Esophagus muscularis mucosa (tissue), 4 donors: ENCODE results near the gene CAMTA1. TPM values are rescaled to one million over a fixed set of nuclear protein-coding genes. Genes with fewer than 3 reads are reported as not detected.

ENCODE experiments used
- DNase-seq: peaks from one replicate; pipeline ENCODE4 v3.0.0-alpha.2; 2017; ENCODE audit errors: extremely low spot score
- H3K27ac ChIP-seq, 4 donors: fragments of 200-600 bp; sonication (generic); replicated peaks in 1 of 4; 1 replicate in 3 of 4; 2 replicates in 1 of 4; pipeline ENCODE4 v1.5.1; 2016 to 2019; ENCODE audit warnings: mild to moderate bottlenecking in 1 of 4
- H3K27me3 ChIP-seq, 4 donors: fragments of 200-600 bp; sonication (generic); one replicate each; pipeline versions ENCODE4 v1.5.1 to v1.6.0; 2016 to 2019
- H3K36me3 ChIP-seq, 4 donors: fragments of 200-600 bp; sonication (generic); one replicate each; pipeline ENCODE4 v1.5.1; 2016 to 2019
- H3K4me1 ChIP-seq, 4 donors: fragments of 200-600 bp; sonication (generic); one replicate each; pipeline ENCODE4 v1.5.1; 2016 to 2019
- H3K4me3 ChIP-seq, 4 donors: fragments of 200-600 bp; sonication (generic); 1 replicate in 2 of 4; 2 replicates in 2 of 4; pipeline ENCODE4 v1.5.1; 2016 to 2019; ENCODE audit warnings: mild to moderate bottlenecking in 4 of 4, moderate library complexity in 1 of 4
- H3K9me3 ChIP-seq, 4 donors: fragments of 200-600 bp; sonication (generic); 1 replicate in 3 of 4; 2 replicates in 1 of 4; pipeline ENCODE4 v1.5.1; 2016 to 2019
- CTCF ChIP-seq, 3 experiments: fragments of 200-600 bp in 2 of 3; fragments of 450-650 bp in 1 of 3; sonication (generic) in 2 of 3; IDR thresholded peaks; one replicate each; pipeline ENCODE4 v1.5.1; 2017 to 2019; ENCODE audit warnings: antibody characterized with exemption in 3 of 3, mild to moderate bottlenecking in 2 of 3, moderate library complexity in 1 of 3
- EP300 ChIP-seq: sonication (generic); formaldehyde crosslinking; IDR thresholded peaks from one replicate; pipeline ENCODE4 v1.6.1; 2017; ENCODE audit warnings: antibody characterized with exemption
- POLR2A ChIP-seq: fragments of 450-650 bp; IDR thresholded peaks from one replicate; pipeline ENCODE4 v1.6.1; 2017; ENCODE audit warnings: antibody characterized with exemption, moderate library complexity, mild to moderate bottlenecking, low read depth
- POLR2AphosphoS5 ChIP-seq, 2 donors: sonication (generic); formaldehyde crosslinking; IDR thresholded peaks; one replicate each; pipeline ENCODE4 v1.6.1; 2017; ENCODE audit warnings: antibody characterized with exemption in 2 of 2
- WGBS: methylation state at CpG from one replicate; pipeline ENCODE4 v1.1.5; 2018; 5-methylcytosine and 5-hydroxymethylcytosine counted together
- intact Hi-C: fragments of 100-400 bp; cut with DNase I; formaldehyde crosslinking; loops from one replicate; pipeline ENCODE4 v1.15.1; 2023
- total RNA-seq, 4 donors: library from RNA; depleted of rRNA; stranded (reverse); fragments of >200 nt; gene quantifications; one replicate each; pipeline versions ENCODE4 v1.1.0 to v1.2.1, GENCODE V29; 2016

Gene CAMTA1
- total RNA-seq, 4 donors from 2014 or later, result 109 to 226 (median 139) TPM

DNA sequence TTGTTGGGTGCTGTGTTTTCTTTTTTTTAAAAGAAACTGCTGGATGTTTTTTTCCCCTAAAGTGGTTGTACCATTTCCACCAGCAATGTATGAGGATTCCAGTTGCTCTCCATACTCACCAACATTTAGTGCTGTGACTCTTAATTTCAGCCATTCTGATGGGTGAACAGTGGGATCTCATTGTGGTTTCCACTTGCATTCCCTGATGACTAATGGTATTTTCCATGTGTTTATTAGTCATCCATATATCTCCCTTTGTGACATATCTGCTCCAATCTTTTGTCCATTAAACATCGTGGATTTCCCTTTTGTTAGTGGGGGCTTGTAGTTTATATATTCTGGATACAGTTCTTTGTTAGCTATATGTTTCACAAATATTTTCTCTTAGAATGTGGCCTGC is 206.0 kb downstream of the CAMTA1 start:
- H3K27ac ChIP-seq, result no peak overlapping the region
- no peak overlapping the region for H3K4me3 ChIP-seq
- no peaks in the 10 kb centered on the region for H3K4me1 ChIP-seq
- H3K27me3 ChIP-seq, result peaks cover 0 to 15% (median 0%) of the 10 kb centered on the region in 4 donors
- no peak for DNase-seq
- WGBS, result 65% methylated on average over 1 of the region's 1 CpG
- TF ChIP-seq EP300 (no peak), POLR2A (no peak), POLR2AphosphoS5 (IDR thresholded peaks at IDR 0.05) (no peak), CTCF (IDR thresholded peaks at IDR 0.05) (no peak)
- peaks cover 0 to 5% (median 2%) of the 10 kb centered on the region in 4 donors for H3K9me3 ChIP-seq
- intact Hi-C loops, result no loop called here
- no peaks in the 10 kb centered on the region for H3K36me3 ChIP-seq

DNA sequence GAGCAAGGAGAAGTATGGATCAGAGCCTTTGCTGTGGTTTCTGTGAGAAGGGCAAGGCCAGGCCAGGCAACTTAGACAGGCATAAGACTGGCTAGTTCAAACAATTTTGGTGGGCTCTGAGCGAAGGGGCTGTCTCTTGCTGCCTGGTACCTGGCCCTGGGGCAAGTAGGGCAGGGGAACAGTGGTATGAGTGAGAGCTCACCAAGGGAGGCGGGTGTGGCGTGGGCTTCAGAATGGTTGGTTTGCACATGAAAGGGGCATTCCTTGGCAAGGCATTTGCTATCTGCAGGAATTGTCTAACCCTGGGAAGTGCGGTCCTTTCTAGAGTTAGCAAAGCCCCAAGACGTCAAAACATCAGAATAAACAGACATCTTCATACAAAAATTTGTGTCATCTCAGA is 210.5 kb downstream of the CAMTA1 start:
- Histone ChIP-seq H3K9me3 (peaks cover 0 to 5% (median 0%) of the 10 kb centered on the region in 4 donors), H3K36me3 (no peaks in the 10 kb centered on the region), H3K27me3 (peaks cover 0 to 13% (median 0%) of the 10 kb centered on the region in 4 donors), H3K4me3 (no peak overlapping the region), H3K4me1 (no peaks in the 10 kb centered on the region), H3K27ac (no peak overlapping the region)
- no peak for TF ChIP-seq EP300
- no peak for TF ChIP-seq POLR2AphosphoS5 (IDR thresholded peaks at IDR 0.05)
- TF ChIP-seq CTCF (IDR thresholded peaks at IDR 0.05), result no peak
- no peak for TF ChIP-seq POLR2A
- WGBS, result 87% methylated on average over 5 of the region's 5 CpGs
- DNase-seq, result no peak
- intact Hi-C loops, result no loop called here

DNA sequence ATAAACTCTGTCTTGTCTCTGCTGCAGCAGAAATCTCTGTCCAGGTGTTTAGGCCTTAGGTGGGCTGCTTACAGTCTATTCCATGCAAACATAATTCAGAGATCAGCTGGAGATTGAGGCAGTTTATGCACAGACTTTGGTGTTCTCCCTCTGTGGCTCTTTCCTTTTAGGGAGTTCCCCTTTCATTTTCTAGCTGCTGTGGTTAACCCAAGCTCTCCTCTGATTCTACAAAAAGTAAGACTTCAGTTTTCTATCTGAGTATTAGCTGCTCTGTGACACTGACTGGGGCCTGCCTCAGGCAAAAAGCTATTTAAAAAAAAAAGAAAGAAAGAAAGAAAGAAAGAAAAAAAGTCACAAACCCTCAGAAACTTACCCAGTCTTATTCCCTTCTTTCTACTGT is 211.1 kb downstream of the CAMTA1 start:
- no peak overlapping the region for H3K27ac ChIP-seq
- DNase-seq, result no peak
- peaks cover 0 to 5% (median 0%) of the 10 kb centered on the region in 4 donors for H3K9me3 ChIP-seq
- no peaks in the 10 kb centered on the region for H3K4me1 ChIP-seq
- TF ChIP-seq POLR2A (no peak), CTCF (IDR thresholded peaks at IDR 0.05) (no peak), EP300 (no peak), POLR2AphosphoS5 (IDR thresholded peaks at IDR 0.05) (no peak)
- intact Hi-C loops, result no loop called here
- H3K4me3 ChIP-seq, result no peak overlapping the region
- H3K27me3 ChIP-seq, result peaks cover 0 to 13% (median 0%) of the 10 kb centered on the region in 4 donors
- no peaks in the 10 kb centered on the region for H3K36me3 ChIP-seq

DNA sequence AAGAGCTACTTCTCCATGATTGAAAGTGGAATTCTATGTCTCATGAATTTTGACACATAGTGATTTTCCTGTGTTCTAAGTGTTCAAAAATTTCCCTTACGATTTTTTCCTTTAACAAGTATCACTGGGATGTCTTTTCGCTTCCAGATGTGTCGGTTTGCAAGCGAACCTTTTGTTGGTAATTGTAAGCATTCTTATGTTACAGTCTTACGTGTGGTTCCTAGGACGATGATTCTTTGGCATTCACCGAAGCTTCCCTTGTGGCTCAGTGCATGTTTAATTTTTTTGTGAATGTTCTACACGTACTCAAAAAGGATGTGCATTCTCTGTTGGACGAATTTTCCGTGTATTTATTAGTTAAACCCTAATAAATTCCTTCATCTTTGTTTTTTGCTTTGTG is 211.6 kb downstream of the CAMTA1 start:
- intact Hi-C loops, result no loop called here
- TF ChIP-seq POLR2AphosphoS5 (IDR thresholded peaks at IDR 0.05) (no peak), POLR2A (no peak), CTCF (IDR thresholded peaks at IDR 0.05) (no peak), EP300 (no peak)
- Histone ChIP-seq H3K36me3 (no peaks in the 10 kb centered on the region), H3K4me1 (no peaks in the 10 kb centered on the region), H3K9me3 (peaks cover 0 to 5% (median 0%) of the 10 kb centered on the region in 4 donors), H3K27me3 (peaks cover 0 to 13% (median 0%) of the 10 kb centered on the region in 4 donors), H3K4me3 (no peak overlapping the region), H3K27ac (no peak overlapping the region)
- 85% methylated on average over 10 of the region's 10 CpGs for WGBS
- no peak for DNase-seq

GRCh38 chr1:6998267-6998666 is 213.0 kb downstream of the CAMTA1 start:
- 70% methylated on average over 10 of the region's 10 CpGs for WGBS
- Histone ChIP-seq H3K27ac (no peak overlapping the region), H3K4me1 (no peaks in the 10 kb centered on the region), H3K36me3 (no peaks in the 10 kb centered on the region), H3K9me3 (peaks cover 0 to 5% (median 0%) of the 10 kb centered on the region in 4 donors), H3K4me3 (no peak overlapping the region), H3K27me3 (peaks cover 0 to 21% (median 0%) of the 10 kb centered on the region in 4 donors)
- intact Hi-C loops, result no loop called here
- no peak for TF ChIP-seq CTCF (IDR thresholded peaks at IDR 0.05)
- no peak for DNase-seq
